Activated CD4-positive, alpha-beta T cell treated with anti-CD3 and anti-CD28 coated beads for 4 hours (primary cell): ENCODE measurements around the gene RPL39L.
"Not testable (repeated sequence)": the region's sequence is repeated elsewhere in the genome, so short reads cannot be mapped to it uniquely, and the experiment has no call there.

Experiments
- DNase-seq, 2 donors: peaks; one replicate each; pipeline ENCODE4 v3.0.0-alpha.2; 2020

RPL39L gene

GRCh38 chr3:187139126-187139894 is at the start of gene RPL39L:
Gene RPL39L (minus strand): TSS chr3:187139496. CDS start chr3:187121300, 18,196 bp downstream.
- peak; percentile 89 to 91 for DNase-seq

GRCh38 chr3:187188931-187189330 is 49.6 kb upstream of the RPL39L start:
- no peak for DNase-seq

- DNase-seq: no peak
Observed at GRCh38 chr3:187186801-187187421, 47.6 kb upstream of the RPL39L start.

- DNase-seq: no peak
Observed at GRCh38 chr3:187186375-187186774, 47.1 kb upstream of the RPL39L start.

- no peak for DNase-seq
Observed at GRCh38 chr3:187185759-187186158, 46.5 kb upstream of the RPL39L start.

- no peak for DNase-seq
Observed at GRCh38 chr3:187183903-187184302, 44.6 kb upstream of the RPL39L start.

- DNase-seq: no peak
Observed at GRCh38 chr3:187183210-187183862, 44.0 kb upstream of the RPL39L start.

- no peak for DNase-seq
Observed at GRCh38 chr3:187181454-187182170, 42.3 kb upstream of the RPL39L start.

- no peak for DNase-seq
Observed at GRCh38 chr3:187172929-187173328, 33.6 kb upstream of the RPL39L start.

- DNase-seq: not testable (repeated sequence)
Observed at GRCh38 chr3:187170911-187171310, 31.6 kb upstream of the RPL39L start.

- DNase-seq: no peak
Observed at GRCh38 chr3:187169231-187169960, 30.1 kb upstream of the RPL39L start.

- no peak for DNase-seq
Observed at GRCh38 chr3:187167777-187168176, 28.5 kb upstream of the RPL39L start.

- no peak for DNase-seq
Observed at GRCh38 chr3:187166750-187167149, 27.5 kb upstream of the RPL39L start.

- peak; percentile 27 to 53 for DNase-seq
Observed at GRCh38 chr3:187165144-187165543, 25.8 kb upstream of the RPL39L start.

- no peak for DNase-seq
Observed at GRCh38 chr3:187162265-187162953, 23.1 kb upstream of the RPL39L start.

GRCh38 chr3:187161556-187161955 is 22.3 kb upstream of the RPL39L start:
- DNase-seq: no peak

- DNase-seq: peak; percentile 63 to 66
Observed at GRCh38 chr3:187150599-187150998, 11.3 kb upstream of the RPL39L start.

- DNase-seq: no peak
Observed at GRCh38 chr3:187150186-187150585, 10.9 kb upstream of the RPL39L start.

GRCh38 chr3:187146389-187146788 is 7.1 kb upstream of the RPL39L start:
- DNase-seq: no peak

GRCh38 chr3:187145149-187145895 is 6.0 kb upstream of the RPL39L start:
- DNase-seq: no peak

- DNase-seq: no peak
Observed at GRCh38 chr3:187139895-187140253, 578 bp upstream of the RPL39L start.
